ENCODE results near the gene MANBA. TPM values are rescaled to one million over a fixed set of nuclear protein-coding genes. Genes with fewer than 3 reads are reported as not detected.
"Not testable (repeated sequence)": the region's sequence is repeated elsewhere in the genome, so short reads cannot be mapped to it uniquely, and the experiment has no call there.

MANBA gene
- total and polyA plus RNA-seq, 2 of the 4 experiments (the other 2 are of a cell fraction) = 11.5 to 17.2 TPM

DNA sequence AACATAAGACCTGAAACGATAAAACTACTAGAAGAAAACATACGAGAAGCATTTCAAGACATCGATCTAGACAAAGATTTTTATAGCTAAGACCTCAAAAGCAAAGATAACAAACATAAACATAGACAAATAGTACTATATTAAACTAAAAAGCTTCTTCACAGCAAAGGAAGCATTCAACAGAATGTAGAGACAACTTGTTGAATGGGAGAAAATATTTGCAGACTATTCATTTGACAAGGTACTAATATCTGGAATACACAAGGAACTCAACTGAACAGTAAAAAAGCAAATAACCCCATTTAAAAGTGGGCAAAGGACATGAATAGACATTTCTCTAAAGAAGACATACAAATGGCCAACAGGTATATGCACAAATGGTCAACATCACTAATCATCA, 49.8 kb downstream of the MANBA start:
- Histone ChIP-seq H3K4me1 (ENCODE audit: control insufficient read depth, insufficient read depth, low read length) (peaks cover 6% of the 10 kb centered on the region; the same call in 1 of the 2 replicates), H3K18ac (ENCODE audit: low read depth, low read length) (no peak overlapping the region), H3K36me3 (ENCODE audit: control insufficient read depth, insufficient read depth, low read length) (no peaks in the 10 kb centered on the region; the same call in 1 of the 2 replicates), H3K27ac (ENCODE audit: insufficient read depth, low read length) (no peak overlapping the region), H3K4ac (ENCODE audit: low read depth, low read length) (no peak overlapping the region), H3K79me1 (ENCODE audit: low read depth in 1 of 2, low read length in 2 of 2) (peaks cover 6 to 7% of the 10 kb centered on the region in 2 experiments; a peak in 3 of 4 replicates), H3K9me1 (ENCODE audit: insufficient read depth, low read length) (0 out of 2 replicates have a peak, but pooled peaks cover 1% of the 10 kb centered on the region), H2BK5ac (ENCODE audit: low read depth, low read length, poor library complexity, severe bottlenecking) (no peak overlapping the region), H3K4me2 (ENCODE audit: low read depth, low read length) (no peak overlapping the region), H2BK120ac (ENCODE audit: low read depth, low read length) (no peak overlapping the region), H2BK15ac (ENCODE audit: low read depth, low read length) (no peak overlapping the region), H3K4me3 (ENCODE audit: insufficient read depth, low read depth, low read length) (no peak overlapping the region), H3K9ac (ENCODE audit: low read depth, low read length) (no peak overlapping the region), H3K56ac (ENCODE audit: extremely low read depth, insufficient read depth, low read length) (no peak overlapping the region), H3K27me3 (ENCODE audit: control insufficient read depth, insufficient read depth, low read length) (no peaks in the 10 kb centered on the region), H4K91ac (ENCODE audit: insufficient read depth, low read depth, low read length) (no peak overlapping the region), H2AK5ac (ENCODE audit: low read depth, low read length) (no peak overlapping the region), H3K9me3 (ENCODE audit: control insufficient read depth, insufficient read depth, low read length) (no peaks in the 10 kb centered on the region; the same call in 1 of the 2 replicates), H2AK9ac (replicated peaks; ENCODE audit: low read depth, low read length, poor library complexity) (no peak overlapping the region), H4K8ac (ENCODE audit: low read depth in 2 of 2, low read length in 2 of 2) (no peak overlapping the region), H4K5ac (ENCODE audit: low read depth, low read length) (no peak overlapping the region), H4K20me1 (ENCODE audit: insufficient read depth, low read length) (no peaks in the 10 kb centered on the region), H2BK20ac (ENCODE audit: low read depth, low read length) (no peak overlapping the region), H2AFZ (replicated peaks; ENCODE audit: low read length, poor library complexity) (no peak overlapping the region), H3K23ac (ENCODE audit: low read depth, low read length) (no peak overlapping the region), H3K14ac (replicated peaks; ENCODE audit: low read depth, low read length) (no peak overlapping the region)
- in situ Hi-C loops (cut with MboI; ENCODE audit: low sequenced_read_pairs) = no loop called here
- dilution Hi-C loops (cut with HindIII; ENCODE audit: low sequenced_read_pairs, unreplicated experiment) = no loop called here
- DNase-seq (no peak), ATAC-seq (ENCODE audit: low read depth) (no peak)
- intact Hi-C loops (cut with micrococcal nuclease) = no loop called here
- ChIA-PET POLR2A (ENCODE audit: unreplicated experiment) (no interaction called here), CTCF (no interaction called here)
- BruUV-seq (replicated peaks) = no TSS peak
- TF ChIP-seq MAFK (IDR thresholded peaks at IDR 0.05; ENCODE audit: low read depth, low read length) (no peak), RCOR1 (IDR thresholded peaks at IDR 0.05; ENCODE audit: insufficient replicate concordance, low read length) (no peak), FOS (IDR thresholded peaks at IDR 0.05; ENCODE audit: low read depth, low read length) (no peak), CEBPB (IDR thresholded peaks at IDR 0.05; ENCODE audit: low read depth, low read length) (no peak), CTCF (conservative IDR thresholded peaks at IDR 0.05; ENCODE audit: low read depth, low read length) (no peak), CHD1 (IDR thresholded peaks at IDR 0.05; ENCODE audit: low read depth, low read length) (no peak), RAD21 (IDR thresholded peaks at IDR 0.05; ENCODE audit: low read length) (no peak), MXI1 (IDR thresholded peaks at IDR 0.05; ENCODE audit: borderline replicate concordance, low read depth, low read length) (no peak), NFE2L2 (IDR thresholded peaks at IDR 0.05; ENCODE audit: low read depth, low read length) (no peak)
- WGBS, 2 experiments (ENCODE audit: extremely low coverage in 2 of 2, insufficient read length in 1 of 2) = no CpG with 5 or more reads among the region's 3 CpGs

DNA sequence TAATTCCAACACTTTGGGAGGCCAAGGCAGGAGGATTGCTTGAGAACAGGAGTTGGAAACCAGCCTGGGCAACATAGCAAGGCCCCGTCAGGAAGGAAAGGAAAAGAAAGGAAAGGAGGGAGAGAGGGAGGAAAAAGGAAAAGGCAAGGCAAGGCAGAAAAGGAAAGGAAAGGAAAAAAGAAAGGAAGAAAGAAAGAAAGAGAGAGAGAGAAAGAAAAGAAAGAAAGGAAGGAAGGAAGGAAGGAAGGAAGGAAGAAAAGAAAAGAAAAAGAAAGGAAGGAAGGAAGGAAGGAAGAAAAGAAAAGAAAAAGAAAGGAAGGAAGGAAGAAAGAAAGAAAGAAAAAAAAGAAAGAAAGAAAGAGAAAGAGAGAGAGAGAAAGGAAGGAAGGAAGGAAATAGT, 51.7 kb downstream of the MANBA start:
- H4K8ac ChIP-seq (ENCODE audit: low read depth in 2 of 2, low read length in 2 of 2); H2BK20ac ChIP-seq (ENCODE audit: low read depth, low read length); H3K4me3 ChIP-seq (ENCODE audit: insufficient read depth, low read depth, low read length); intact Hi-C loops (cut with micrococcal nuclease); H3K4me2 ChIP-seq (ENCODE audit: low read depth, low read length); H3K56ac ChIP-seq (ENCODE audit: extremely low read depth, insufficient read depth, low read length); in situ Hi-C loops (cut with MboI; ENCODE audit: low sequenced_read_pairs); H2BK5ac ChIP-seq (ENCODE audit: low read depth, low read length, poor library complexity, severe bottlenecking); H3K14ac ChIP-seq (replicated peaks; ENCODE audit: low read depth, low read length); H2BK120ac ChIP-seq (ENCODE audit: low read depth, low read length); DNase-seq; H4K5ac ChIP-seq (ENCODE audit: low read depth, low read length); H2AK5ac ChIP-seq (ENCODE audit: low read depth, low read length); H3K4ac ChIP-seq (ENCODE audit: low read depth, low read length); H3K4me1 ChIP-seq (ENCODE audit: control insufficient read depth, insufficient read depth, low read length); H2AFZ ChIP-seq (replicated peaks; ENCODE audit: low read length, poor library complexity); H3K9me3 ChIP-seq (ENCODE audit: control insufficient read depth, insufficient read depth, low read length); H3K18ac ChIP-seq (ENCODE audit: low read depth, low read length); H4K20me1 ChIP-seq (ENCODE audit: insufficient read depth, low read length); POLR2A ChIA-PET (ENCODE audit: unreplicated experiment); H3K23ac ChIP-seq (ENCODE audit: low read depth, low read length); H3K27ac ChIP-seq (ENCODE audit: insufficient read depth, low read length); CTCF ChIA-PET; H3K27me3 ChIP-seq (ENCODE audit: control insufficient read depth, insufficient read depth, low read length); H4K91ac ChIP-seq (ENCODE audit: insufficient read depth, low read depth, low read length); BruUV-seq (replicated peaks); ATAC-seq (ENCODE audit: low read depth); H2BK15ac ChIP-seq (ENCODE audit: low read depth, low read length); H3K9ac ChIP-seq (ENCODE audit: low read depth, low read length); H2AK9ac ChIP-seq (replicated peaks; ENCODE audit: low read depth, low read length, poor library complexity); dilution Hi-C loops (cut with HindIII; ENCODE audit: low sequenced_read_pairs, unreplicated experiment); H3K36me3 ChIP-seq (ENCODE audit: control insufficient read depth, insufficient read depth, low read length): not testable (repeated sequence)
- Histone ChIP-seq H3K79me1 (ENCODE audit: low read depth in 1 of 2, low read length in 2 of 2) (peaks cover 10 to 18% of the 10 kb centered on the region in 2 experiments; a peak in 3 of 4 replicates), H3K9me1 (ENCODE audit: insufficient read depth, low read length) (peaks cover 12% of the 10 kb centered on the region)
- WGBS, 2 experiments (ENCODE audit: extremely low coverage in 2 of 2, insufficient read length in 1 of 2) = 80% methylated on average over 1 of the region's 1 CpG; no CpG with 5 or more reads in 1 of the 2 experiments
